Measurements from ENCODE around the gene VSIR.

Gene VSIR

DNA sequence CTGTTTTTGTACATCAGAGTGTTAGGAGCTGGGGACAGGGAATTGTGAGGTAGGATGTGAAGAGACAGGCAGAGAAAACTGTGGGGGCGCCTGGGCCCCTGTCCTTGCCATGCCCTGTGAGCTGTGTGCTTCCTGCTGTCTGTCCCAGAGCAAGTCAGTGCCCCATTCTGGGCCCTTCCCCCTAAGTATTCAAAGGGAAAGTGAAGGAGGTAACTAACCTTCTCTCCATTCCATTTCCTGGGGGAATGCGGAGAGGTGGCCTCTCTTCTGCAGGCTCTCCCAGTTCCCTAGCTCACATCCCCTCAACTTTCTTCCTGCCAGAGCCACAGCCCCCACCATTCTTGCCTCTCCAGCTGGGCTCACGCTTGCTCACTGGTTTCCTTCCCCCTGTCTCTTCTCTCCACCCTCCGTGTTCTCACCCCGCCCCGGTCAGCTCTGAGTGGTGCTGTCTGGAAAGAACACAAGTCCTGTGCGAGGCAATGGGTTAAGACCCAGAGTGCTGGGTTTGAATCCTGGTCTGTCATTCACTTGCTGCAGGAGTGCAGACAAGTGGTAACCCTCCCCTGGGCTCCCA, 9.7 kb upstream of the VSIR start:
- TF ChIP-seq, protein P1, sequence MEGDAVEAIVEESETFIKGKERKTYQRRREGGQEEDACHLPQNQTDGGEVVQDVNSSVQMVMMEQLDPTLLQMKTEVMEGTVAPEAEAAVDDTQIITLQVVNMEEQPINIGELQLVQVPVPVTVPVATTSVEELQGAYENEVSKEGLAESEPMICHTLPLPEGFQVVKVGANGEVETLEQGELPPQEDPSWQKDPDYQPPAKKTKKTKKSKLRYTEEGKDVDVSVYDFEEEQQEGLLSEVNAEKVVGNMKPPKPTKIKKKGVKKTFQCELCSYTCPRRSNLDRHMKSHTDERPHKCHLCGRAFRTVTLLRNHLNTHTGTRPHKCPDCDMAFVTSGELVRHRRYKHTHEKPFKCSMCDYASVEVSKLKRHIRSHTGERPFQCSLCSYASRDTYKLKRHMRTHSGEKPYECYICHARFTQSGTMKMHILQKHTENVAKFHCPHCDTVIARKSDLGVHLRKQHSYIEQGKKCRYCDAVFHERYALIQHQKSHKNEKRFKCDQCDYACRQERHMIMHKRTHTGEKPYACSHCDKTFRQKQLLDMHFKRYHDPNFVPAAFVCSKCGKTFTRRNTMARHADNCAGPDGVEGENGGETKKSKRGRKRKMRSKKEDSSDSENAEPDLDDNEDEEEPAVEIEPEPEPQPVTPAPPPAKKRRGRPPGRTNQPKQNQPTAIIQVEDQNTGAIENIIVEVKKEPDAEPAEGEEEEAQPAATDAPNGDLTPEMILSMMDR (IDR thresholded peaks at IDR 0.05), result no peak

DNA sequence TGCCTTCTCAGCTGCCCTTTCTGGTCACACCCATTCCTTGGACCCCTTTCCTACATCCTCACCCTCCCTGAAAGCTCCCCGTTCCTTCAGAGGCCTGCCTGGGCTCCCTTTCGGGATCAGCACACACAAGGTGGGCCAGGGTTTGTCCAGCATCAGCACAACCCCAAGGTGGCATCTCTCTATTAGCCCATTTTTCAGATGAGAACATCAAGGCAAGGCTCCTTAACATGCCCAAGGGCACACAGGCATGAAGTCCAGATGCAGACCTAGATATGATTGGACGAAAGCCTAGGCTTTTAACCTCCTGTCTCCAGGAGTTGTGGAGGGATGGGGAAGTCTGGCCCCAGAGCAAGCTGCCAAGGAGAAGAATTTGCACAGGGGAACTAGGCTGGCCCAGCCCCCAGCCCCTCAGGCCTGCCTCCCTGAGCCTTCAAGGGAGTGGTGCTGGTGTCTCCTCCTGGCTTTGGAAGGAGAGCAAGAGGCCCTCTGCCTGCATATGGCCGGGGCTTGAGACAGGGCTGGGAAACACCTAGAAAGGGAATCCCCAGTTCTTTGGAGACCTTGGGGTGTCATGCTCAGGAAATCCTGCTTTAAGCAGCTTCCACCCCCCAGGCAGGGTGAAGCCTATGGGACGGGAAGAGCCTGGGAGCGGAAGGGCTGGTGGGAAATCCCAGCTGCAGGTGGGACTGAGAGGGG, 9.0 kb upstream of the VSIR start:
- TF ChIP-seq, protein P1 (IDR thresholded peaks at IDR 0.05), result no peak

GRCh38 chr10:71780719-71781118, 7.4 kb upstream of the VSIR start:
- TF ChIP-seq, protein P1 (IDR thresholded peaks at IDR 0.05), result no peak

DNA sequence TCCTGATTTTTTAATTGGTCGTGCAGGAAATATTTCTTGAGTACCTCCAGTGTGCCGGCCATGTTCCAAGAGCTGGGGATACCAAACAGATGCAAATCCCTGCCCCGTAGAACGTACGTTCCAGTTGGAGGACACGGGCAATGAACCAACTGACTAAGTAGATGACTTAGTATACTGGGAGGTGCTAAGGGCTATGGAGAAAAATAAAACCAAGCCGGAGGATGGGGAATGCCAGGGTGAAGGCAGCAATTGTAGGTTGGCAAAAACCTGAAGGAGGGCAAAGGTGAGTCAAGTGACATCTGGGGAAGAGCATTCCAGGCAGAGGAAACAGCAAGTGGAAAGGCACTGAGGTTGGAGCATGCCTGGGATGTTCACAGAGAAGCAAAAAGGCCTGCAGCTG, 6.8 kb upstream of the VSIR start:
- TF ChIP-seq, protein P1 (IDR thresholded peaks at IDR 0.05), result no peak

GRCh38 chr10:71779641-71780040, 6.3 kb upstream of the VSIR start:
- TF ChIP-seq, protein P1 (IDR thresholded peaks at IDR 0.05), result no peak

DNA sequence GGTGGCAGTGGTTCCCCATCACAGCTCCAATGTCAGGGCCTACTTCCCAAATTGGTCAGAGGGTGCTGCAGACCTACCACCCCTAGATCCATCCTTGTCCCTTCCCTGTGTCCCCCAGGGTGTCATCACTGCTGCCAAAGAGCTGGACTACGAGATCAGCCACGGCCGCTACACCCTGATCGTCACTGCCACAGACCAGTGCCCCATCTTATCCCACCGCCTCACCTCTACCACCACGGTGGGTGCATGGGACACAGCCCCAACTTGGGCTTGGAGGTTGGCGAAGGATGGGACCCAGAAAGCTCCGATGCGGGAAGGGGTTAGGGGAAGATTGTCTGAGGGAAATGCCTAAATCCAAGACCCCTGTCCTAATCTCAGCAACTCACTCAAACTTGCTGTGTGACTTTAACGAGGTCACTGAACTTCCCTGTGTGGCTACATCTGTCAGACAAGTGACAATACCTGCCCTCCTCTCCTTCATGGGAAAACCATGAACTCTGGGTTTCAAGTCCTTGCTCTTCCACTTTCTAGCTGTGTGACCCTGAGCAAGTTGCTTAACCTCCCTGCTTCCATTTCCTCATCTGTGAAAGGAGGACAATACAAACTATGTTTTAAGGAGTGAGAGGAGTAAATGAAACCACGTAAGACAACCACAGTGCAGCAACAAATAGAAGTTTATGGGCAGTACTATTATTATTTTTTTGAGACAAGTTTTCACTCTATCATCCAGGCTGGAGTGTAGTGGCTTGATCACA, 4.9 kb upstream of the VSIR start:
- TF ChIP-seq, protein P1 (IDR thresholded peaks at IDR 0.05), result no peak

GRCh38 chr10:71777213-71777985, 4.1 kb upstream of the VSIR start:
- TF ChIP-seq, protein P1 (IDR thresholded peaks at IDR 0.05), result no peak
